ENCODE results near the gene CNPY3. TPM values are rescaled to one million over a fixed set of nuclear protein-coding genes. Genes with fewer than 3 reads are reported as not detected.
"Not testable (repeated sequence)": the region's sequence is repeated elsewhere in the genome, so short reads cannot be mapped to it uniquely, and the experiment has no call there.

Gene CNPY3
- 56.5 and 57.8 TPM in 2 replicates for total RNA-seq

DNA sequence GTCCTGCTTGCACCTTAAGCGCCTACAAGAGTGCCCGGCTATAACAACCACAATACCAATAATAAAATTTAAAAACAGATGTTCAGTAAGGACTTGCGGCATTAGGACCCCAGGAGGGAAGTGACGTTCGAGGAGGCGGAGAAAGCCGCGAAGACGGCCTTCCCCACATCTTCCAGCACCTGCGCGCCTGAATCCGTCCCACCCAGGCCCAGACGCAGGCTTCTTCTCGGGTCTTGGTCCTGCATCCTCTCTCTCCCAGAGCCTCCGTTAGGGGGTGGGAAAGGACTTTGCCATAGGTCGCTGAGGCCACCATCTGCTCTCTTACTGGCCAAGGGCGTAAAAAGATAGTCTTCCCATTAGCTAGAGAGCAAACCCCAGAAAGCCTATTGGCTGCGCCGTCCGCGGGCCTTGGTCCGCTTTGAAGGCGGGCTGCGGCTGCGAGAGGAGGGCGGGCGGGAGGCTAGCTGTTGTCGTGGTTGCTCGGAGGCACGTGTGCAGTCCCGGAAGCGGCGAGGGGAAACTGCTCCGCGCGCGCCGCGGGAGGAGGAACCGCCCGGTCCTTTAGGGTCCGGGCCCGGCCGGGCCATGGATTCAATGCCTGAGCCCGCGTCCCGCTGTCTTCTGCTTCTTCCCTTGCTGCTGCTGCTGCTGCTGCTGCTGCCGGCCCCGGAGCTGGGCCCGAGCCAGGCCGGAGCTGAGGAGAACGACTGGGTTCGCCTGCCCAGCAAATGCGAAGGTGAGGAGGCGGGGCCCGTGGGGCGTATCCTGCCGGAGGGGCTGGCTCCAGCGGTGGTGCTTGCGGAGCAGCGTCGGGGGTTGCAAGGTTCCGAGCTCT lies at the start of gene CNPY3:
Gene CNPY3, plus strand, starts transcription at position 495 of the 835 bp plus-strand sequence. Its CDS starts 91 bp downstream, at position 586.
- TF ChIP-seq, protein P1, sequence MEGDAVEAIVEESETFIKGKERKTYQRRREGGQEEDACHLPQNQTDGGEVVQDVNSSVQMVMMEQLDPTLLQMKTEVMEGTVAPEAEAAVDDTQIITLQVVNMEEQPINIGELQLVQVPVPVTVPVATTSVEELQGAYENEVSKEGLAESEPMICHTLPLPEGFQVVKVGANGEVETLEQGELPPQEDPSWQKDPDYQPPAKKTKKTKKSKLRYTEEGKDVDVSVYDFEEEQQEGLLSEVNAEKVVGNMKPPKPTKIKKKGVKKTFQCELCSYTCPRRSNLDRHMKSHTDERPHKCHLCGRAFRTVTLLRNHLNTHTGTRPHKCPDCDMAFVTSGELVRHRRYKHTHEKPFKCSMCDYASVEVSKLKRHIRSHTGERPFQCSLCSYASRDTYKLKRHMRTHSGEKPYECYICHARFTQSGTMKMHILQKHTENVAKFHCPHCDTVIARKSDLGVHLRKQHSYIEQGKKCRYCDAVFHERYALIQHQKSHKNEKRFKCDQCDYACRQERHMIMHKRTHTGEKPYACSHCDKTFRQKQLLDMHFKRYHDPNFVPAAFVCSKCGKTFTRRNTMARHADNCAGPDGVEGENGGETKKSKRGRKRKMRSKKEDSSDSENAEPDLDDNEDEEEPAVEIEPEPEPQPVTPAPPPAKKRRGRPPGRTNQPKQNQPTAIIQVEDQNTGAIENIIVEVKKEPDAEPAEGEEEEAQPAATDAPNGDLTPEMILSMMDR (IDR thresholded peaks at IDR 0.05; ENCODE audit: insufficient read depth, low read length, poor library complexity, severe bottlenecking) = no peak
- peaks cover 2% of the 10 kb centered on the region for H3K27me3 ChIP-seq (ENCODE audit: control insufficient read depth, insufficient read depth, low read length)
- H3K36me3 ChIP-seq (ENCODE audit: control insufficient read depth, insufficient read depth, low read length) = no peaks in the 10 kb centered on the region
- peak; percentile 96 for DNase-seq (ENCODE audit: low read depth)
- peak within 1 kb of the TSS; percentile 66 for H3K4me3 ChIP-seq (ENCODE audit: low read depth, low read length)

DNA sequence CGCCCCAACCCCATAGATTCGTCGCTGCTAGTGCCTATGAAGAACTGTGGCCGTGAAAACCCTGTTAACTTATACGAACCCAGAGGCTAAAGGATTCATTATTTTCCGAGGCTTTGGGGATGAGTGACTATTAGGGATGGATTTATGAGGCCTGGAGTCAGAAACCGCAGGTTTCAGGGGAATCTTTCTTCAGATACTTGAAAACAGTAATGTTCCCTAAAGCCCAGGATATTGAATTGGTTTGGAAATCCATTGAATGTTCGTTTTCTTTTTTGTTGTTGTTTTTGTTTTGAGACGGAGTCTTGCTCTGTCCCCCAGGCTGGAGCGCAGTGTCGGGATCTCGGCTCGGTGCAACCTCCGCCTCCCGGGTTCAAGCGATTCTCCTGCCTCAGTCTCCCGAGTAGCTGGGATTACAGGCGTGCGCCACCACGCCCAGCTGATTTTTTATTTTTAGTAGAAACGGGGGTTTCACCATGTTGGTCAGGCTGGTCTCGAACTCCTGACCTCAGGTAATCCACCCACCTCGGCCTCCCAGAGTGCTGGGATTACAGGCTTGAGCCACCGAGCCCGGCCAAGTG lies 49.0 kb upstream of the CNPY3 start:
- H3K36me3 ChIP-seq (ENCODE audit: control insufficient read depth, insufficient read depth, low read length); H3K27me3 ChIP-seq (ENCODE audit: control insufficient read depth, insufficient read depth, low read length); DNase-seq (ENCODE audit: low read depth): not testable (repeated sequence)
- H3K4me3 ChIP-seq (ENCODE audit: low read depth, low read length) = peak overlapping the region; percentile 82

DNA sequence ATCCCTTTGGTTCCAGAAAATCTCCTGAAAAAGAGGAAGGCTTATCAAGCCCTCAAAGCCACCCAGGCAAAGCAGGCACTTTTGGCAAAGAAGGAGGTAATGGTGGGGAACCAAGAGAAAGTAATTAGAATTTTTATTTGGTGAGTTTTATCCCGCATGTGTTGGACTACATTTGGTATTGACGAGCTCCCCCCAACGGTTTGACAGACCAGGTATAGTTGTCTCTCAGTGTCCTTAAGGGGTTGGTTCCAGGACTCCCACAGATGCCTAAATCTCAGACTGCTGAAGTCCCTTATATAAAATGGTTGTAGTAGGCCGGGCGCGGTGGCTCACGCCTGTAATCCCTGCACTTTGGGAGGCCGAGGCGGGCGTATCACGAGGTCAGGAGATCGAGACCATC lies 48.4 kb upstream of the CNPY3 start:
- not testable (repeated sequence) for DNase-seq (ENCODE audit: low read depth); H3K27me3 ChIP-seq (ENCODE audit: control insufficient read depth, insufficient read depth, low read length); H3K36me3 ChIP-seq (ENCODE audit: control insufficient read depth, insufficient read depth, low read length)
- peak overlapping the region; percentile 82 for H3K4me3 ChIP-seq (ENCODE audit: low read depth, low read length)

DNA sequence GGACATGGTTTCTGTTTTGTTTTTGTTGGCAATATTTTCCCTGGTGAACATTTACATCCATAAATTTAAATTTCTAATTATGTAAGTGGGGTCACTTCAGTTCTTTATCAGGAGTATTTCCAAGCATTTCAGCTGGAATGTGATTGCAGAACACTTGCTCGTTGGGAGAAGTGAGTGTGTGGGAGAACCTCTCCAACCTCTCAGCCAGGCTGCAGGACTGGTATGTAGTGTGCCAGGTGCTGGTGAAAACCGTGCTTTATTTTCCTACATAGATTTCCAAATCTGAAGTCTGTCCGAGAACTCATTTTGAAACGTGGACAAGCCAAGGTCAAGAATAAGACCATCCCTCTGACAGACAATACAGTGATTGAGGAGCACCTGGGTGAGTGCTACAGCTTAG lies 43.6 kb upstream of the CNPY3 start:
- TF ChIP-seq, protein P1 (IDR thresholded peaks at IDR 0.05; ENCODE audit: insufficient read depth, low read length, poor library complexity, severe bottlenecking) = no peak
- Histone ChIP-seq H3K36me3 (ENCODE audit: control insufficient read depth, insufficient read depth, low read length) (peaks cover 6% of the 10 kb centered on the region), H3K4me3 (ENCODE audit: low read depth, low read length) (no peak overlapping the region), H3K27me3 (ENCODE audit: control insufficient read depth, insufficient read depth, low read length) (no peaks in the 10 kb centered on the region)
- no peak for DNase-seq (ENCODE audit: low read depth)

DNA sequence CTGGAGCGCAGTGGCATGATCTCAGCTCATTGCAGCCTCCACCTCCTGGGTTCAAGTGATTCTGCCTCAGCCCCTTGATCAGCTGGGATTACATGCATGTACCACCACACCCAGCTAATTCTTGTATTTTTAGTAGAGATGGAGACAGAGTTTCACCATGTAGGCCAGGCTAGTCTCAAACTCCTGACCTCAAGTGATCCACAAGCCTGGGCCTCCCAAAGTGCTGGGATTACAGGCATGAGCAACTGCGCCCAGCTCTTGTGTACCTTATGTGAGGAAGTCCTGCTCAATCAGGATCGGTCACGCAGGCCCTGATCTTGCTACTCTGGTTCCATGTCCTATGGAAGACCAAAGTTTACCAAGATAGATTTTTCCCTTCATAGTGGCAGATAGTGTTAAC lies 41.1 kb upstream of the CNPY3 start:
- H3K4me3 ChIP-seq (ENCODE audit: low read depth, low read length); H3K27me3 ChIP-seq (ENCODE audit: control insufficient read depth, insufficient read depth, low read length); H3K36me3 ChIP-seq (ENCODE audit: control insufficient read depth, insufficient read depth, low read length); DNase-seq (ENCODE audit: low read depth): not testable (repeated sequence)

DNA sequence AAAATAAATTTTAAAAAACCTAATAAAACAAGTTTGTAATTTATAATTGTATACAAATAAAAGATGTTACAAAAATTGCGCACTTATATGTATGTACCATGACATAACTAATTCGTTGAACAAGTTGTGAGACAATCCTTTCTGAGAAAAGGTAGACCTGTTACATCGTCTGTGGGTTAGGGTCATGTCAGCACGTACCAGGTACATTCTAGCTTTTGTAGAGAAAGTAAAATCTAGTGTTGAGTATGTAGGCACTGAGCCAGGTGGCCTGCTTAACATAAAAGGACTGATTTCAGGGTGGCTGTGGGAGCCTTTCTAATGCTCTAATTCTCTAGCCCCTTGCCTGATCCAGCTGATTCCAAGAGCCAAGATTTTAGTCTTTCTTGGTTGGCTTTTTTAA lies 39.5 kb upstream of the CNPY3 start:
- TF ChIP-seq, protein P1 (IDR thresholded peaks at IDR 0.05; ENCODE audit: insufficient read depth, low read length, poor library complexity, severe bottlenecking) = no peak
- no peak for DNase-seq (ENCODE audit: low read depth)
- Histone ChIP-seq H3K36me3 (ENCODE audit: control insufficient read depth, insufficient read depth, low read length) (peaks cover 1% of the 10 kb centered on the region), H3K27me3 (ENCODE audit: control insufficient read depth, insufficient read depth, low read length) (no peaks in the 10 kb centered on the region), H3K4me3 (ENCODE audit: low read depth, low read length) (peak overlapping the region; percentile 69)

DNA sequence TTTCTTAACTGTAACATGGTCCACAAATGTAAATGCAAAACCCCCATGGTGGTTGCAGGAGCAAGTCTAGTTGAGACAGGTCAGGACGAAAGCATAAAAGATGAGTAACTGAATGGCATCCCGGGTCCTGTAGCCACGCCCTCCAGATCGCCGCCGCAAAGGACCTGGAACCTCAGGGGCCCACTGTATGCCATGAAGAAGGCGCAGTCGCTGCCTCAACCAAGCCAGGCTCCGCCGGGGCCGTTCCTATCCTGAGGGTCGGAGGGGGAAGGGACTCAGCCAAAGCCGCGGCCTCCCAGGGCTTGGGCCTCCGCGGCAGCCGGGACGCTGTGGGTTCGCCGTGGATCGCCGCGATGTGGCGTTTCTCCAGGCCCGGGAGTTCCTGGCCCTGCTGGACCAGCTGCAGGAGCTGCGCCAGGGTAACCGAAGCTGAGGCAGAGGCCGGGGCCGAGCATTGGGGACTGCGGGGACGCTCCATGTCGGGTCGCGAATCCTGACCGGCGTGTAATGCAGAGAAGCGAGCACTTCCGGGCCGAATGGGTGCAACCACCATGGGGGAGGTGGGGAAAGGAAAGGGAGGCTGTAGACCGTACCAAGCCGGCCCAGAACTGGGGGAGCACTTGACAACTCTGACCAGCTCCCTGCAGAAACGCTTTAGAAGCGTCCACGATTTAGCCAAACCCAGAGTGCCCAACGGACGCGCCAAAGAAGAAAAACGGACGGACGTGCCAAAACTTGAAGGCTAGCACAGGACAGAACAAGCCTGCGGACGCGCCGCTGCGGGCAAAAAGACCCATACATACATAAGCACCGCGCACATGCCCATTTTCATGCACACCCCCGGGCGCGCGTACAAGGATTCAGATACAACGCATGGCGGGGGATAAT lies 38.7 kb upstream of the CNPY3 start:
- peak; percentile 83 for DNase-seq (ENCODE audit: low read depth)
- TF ChIP-seq, protein P1 (IDR thresholded peaks at IDR 0.05; ENCODE audit: insufficient read depth, low read length, poor library complexity, severe bottlenecking) = no peak

More for the DNA sequence above, 38.7 kb upstream of the CNPY3 start:
- no peaks in the 10 kb centered on the region for H3K27me3 ChIP-seq (ENCODE audit: control insufficient read depth, insufficient read depth, low read length)
- peaks cover 1% of the 10 kb centered on the region for H3K36me3 ChIP-seq (ENCODE audit: control insufficient read depth, insufficient read depth, low read length)
- H3K4me3 ChIP-seq (ENCODE audit: low read depth, low read length) = peak overlapping the region; percentile 69

All from kidney epithelial cell (primary cell).